ENCODE data around the gene ANAPC4.

DNA sequence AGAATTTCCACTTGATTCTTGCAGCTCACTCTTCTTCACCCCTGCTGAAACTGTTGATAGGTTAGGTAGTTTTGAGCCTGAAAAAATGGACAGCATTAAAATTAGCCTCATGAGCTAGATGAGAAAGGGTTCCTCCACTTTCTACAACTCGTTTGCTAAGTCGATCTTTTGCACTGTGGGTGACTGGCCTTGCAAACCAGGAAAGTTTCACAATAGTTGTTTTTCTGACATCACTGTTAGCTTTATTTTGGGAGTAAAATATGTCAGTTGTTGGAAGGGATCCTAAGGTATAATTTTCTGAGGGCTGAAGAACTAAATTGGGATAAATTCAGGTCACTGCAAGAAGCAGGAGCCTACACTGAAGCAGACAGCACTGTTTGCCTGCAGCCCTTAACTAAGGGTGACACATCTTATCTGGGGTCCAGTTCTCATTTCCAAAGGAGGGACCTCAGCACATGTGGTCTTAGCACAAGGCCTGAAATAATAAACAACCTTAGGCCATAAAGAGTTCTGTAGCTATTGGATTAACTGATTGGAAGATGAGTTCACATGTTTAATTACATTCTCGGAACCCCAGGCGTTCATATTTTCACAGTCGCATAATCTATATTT lies 29.1 kb downstream of the ANAPC4 start:
- TF ChIP-seq POLR2A (IDR thresholded peaks at IDR 0.05; ENCODE audit: low read depth, low read length) (no peak), TAF1 (IDR thresholded peaks at IDR 0.05; ENCODE audit: borderline replicate concordance, low read depth, low read length) (no peak), POLR2AphosphoS5 (IDR thresholded peaks at IDR 0.05; ENCODE audit: low read depth, low read length) (no peak)
